GM23248 (cell line): ENCODE measurements around the gene PTRH2. TPM values are rescaled to one million over a fixed set of nuclear protein-coding genes. Genes with fewer than 3 reads are reported as not detected.

Experiments used
- DNase-seq: peaks from one replicate; pipeline ENCODE4 v3.0.0-alpha.2; 2015
- H2AFZ ChIP-seq: fragments of 200-600 bp; sonication (generic); 2 replicates; pipeline ENCODE4 v1.6.1; 2016; ENCODE audit warnings: antibody characterized with exemption
- H3F3A ChIP-seq: fragments of 200-600 bp; sonication (generic); 2 replicates; pipeline ENCODE4 v1.6.1; 2016; ENCODE audit warnings: mild to moderate bottlenecking, antibody characterized with exemption, mixed run types; ENCODE audit not compliant: insufficient read depth
- H3K27ac ChIP-seq: fragments of 200-600 bp; sonication (generic); 2 replicates; pipeline ENCODE4 v1.5.1; 2016; ENCODE audit warnings: mild to moderate bottlenecking
- H3K27me3 ChIP-seq: fragments of 200-600 bp; sonication (generic); replicated peaks from 2 replicates; pipeline ENCODE4 v1.6.1; 2016; ENCODE audit warnings: mild to moderate bottlenecking; ENCODE audit not compliant: insufficient read depth
- H3K36me3 ChIP-seq: fragments of 200-600 bp; sonication (generic); 2 replicates; pipeline ENCODE4 v1.6.1; 2016; ENCODE audit warnings: low read depth, mild to moderate bottlenecking
- H3K4me1 ChIP-seq: fragments of 200-600 bp; sonication (generic); 2 replicates; pipeline ENCODE4 v1.6.1; 2016; ENCODE audit warnings: mild to moderate bottlenecking; ENCODE audit not compliant: insufficient read depth
- H3K4me2 ChIP-seq: fragments of 200-600 bp; sonication (generic); one replicate; pipeline ENCODE4 v1.6.1; 2016; ENCODE audit warnings: mild to moderate bottlenecking; ENCODE audit not compliant: unreplicated experiment
- H3K4me3 ChIP-seq: fragments of 200-600 bp; sonication (generic); 2 replicates; pipeline ENCODE4 v1.5.1; 2016; ENCODE audit warnings: mild to moderate bottlenecking
- H3K79me2 ChIP-seq: fragments of 200-600 bp; sonication (generic); 2 replicates; pipeline ENCODE4 v1.6.1; 2016; ENCODE audit warnings: mild to moderate bottlenecking; ENCODE audit not compliant: insufficient read depth
- H3K9ac ChIP-seq: fragments of 200-600 bp; sonication (generic); 2 replicates; pipeline ENCODE4 v1.6.1; 2016; ENCODE audit warnings: mild to moderate bottlenecking
- H3K9me2 ChIP-seq: fragments of 200-600 bp; sonication (generic); 2 replicates; pipeline ENCODE4 v1.6.1; 2016; ENCODE audit warnings: mixed run types, mild to moderate bottlenecking, moderate library complexity; ENCODE audit not compliant: insufficient read depth
- H3K9me3 ChIP-seq: fragments of 200-600 bp; sonication (generic); one replicate; pipeline ENCODE4 v1.6.1; 2017; ENCODE audit warnings: low read depth
- H4K20me1 ChIP-seq: fragments of 200-600 bp; sonication (generic); 2 replicates; pipeline ENCODE4 v1.6.0; 2016; ENCODE audit not compliant: insufficient read depth
- EZH2 ChIP-seq: fragments of 200-600 bp; sonication (generic); IDR thresholded peaks from 2 replicates; pipeline ENCODE4 v1.6.1; 2018; ENCODE audit warnings: antibody characterized with exemption, mild to moderate bottlenecking; ENCODE audit not compliant: insufficient read depth, poor library complexity, severe bottlenecking
- EZH2phosphoT487 ChIP-seq: fragments of 200-600 bp; sonication (generic); IDR thresholded peaks from 2 replicates; pipeline ENCODE4 v1.6.1; 2018; ENCODE audit warnings: antibody characterized with exemption, moderate library complexity, mild to moderate bottlenecking, low read depth; ENCODE audit not compliant: insufficient read depth
- WGBS, 2 experiments: methylation state at CpG; one replicate each; pipeline ENCODE4 v1.1.6; 2015 to 2017; ENCODE audit warnings: low lambda C conversion rate in 2 of 2, low coverage in 1 of 2; ENCODE audit errors: missing lambda C conversion rate in 2 of 2; 5-methylcytosine and 5-hydroxymethylcytosine counted together
- in situ Hi-C: fragments of 300-500 bp; cut with MboI; formaldehyde crosslinking; loops from 2 replicates; pipeline ENCODE4 v1.15.0; 2020
- polyA plus RNA-seq: library from polyadenylated mRNA; unstranded; fragments of >200 nt; fragmentation: Nextera tagmentation; extraction: Ambion mirVana; gene quantifications from 2 replicates; pipeline ENCODE4 v1.2.1, GENCODE V29; 2016
- total RNA-seq: library from RNA; depleted of rRNA; stranded (reverse); fragments of >200 nt; shearing (Covaris generic); gene quantifications from 2 replicates; pipeline ENCODE4 v1.2.3, GENCODE V29; 2014; rRNA removed

Gene PTRH2
- total and polyA plus RNA-seq, 2 experiments from 2014 or later = 18.2 to 34.4 TPM

GRCh38 chr17:59652119-59652518 lies 55.1 kb downstream of the PTRH2 start:
- Histone ChIP-seq H3K9me3 (no peaks in the 10 kb centered on the region), H3K79me2 (peaks cover 87% of the 10 kb centered on the region), H3K4me2 (peak overlapping the region; percentile 33), H3K4me3 (no peak overlapping the region), H3K27ac (peak overlapping the region; percentile 61), H3K9ac (no peak overlapping the region), H3F3A (peaks cover 83% of the 10 kb centered on the region), H3K27me3 (no peaks in the 10 kb centered on the region), H2AFZ (no peak overlapping the region), H3K36me3 (peaks cover 82% of the 10 kb centered on the region), H3K4me1 (peaks cover 50% of the 10 kb centered on the region), H3K9me2 (no peaks in the 10 kb centered on the region), H4K20me1 (peaks cover 24% of the 10 kb centered on the region)
- in situ Hi-C loops = no loop called here
- 45 to 50% methylated on average over 2 of the region's 2 CpGs for WGBS, 2 experiments
- TF ChIP-seq EZH2phosphoT487 (no peak), EZH2 (no peak)
- peak; percentile 85 for DNase-seq

- H3K27ac ChIP-seq = peak overlapping the region; percentile 61
- TF ChIP-seq EZH2 = no peak
- TF ChIP-seq EZH2phosphoT487 = no peak
- in situ Hi-C loops = no loop called here
Measured at GRCh38 chr17:59651346-59651745, 55.9 kb downstream of the PTRH2 start.

GRCh38 chr17:59650642-59651041 lies 56.6 kb downstream of the PTRH2 start:
- Histone ChIP-seq H3K27me3 (no peaks in the 10 kb centered on the region), H3K79me2 (peaks cover 90% of the 10 kb centered on the region), H3K9ac (no peak overlapping the region), H3K4me2 (no peak overlapping the region), H3K9me2 (no peaks in the 10 kb centered on the region), H3K27ac (peak overlapping the region; percentile 61; the same call in 1 of the 2 replicates), H3K36me3 (peaks cover 83% of the 10 kb centered on the region), H3F3A (peaks cover 82% of the 10 kb centered on the region), H3K4me1 (peaks cover 40% of the 10 kb centered on the region), H3K4me3 (no peak overlapping the region), H4K20me1 (peaks cover 27% of the 10 kb centered on the region), H2AFZ (no peak overlapping the region), H3K9me3 (no peaks in the 10 kb centered on the region)
- in situ Hi-C loops = no loop called here
- WGBS, 2 experiments = 91 to 100% methylated on average over 1 of the region's 1 CpG
- DNase-seq = no peak
- no peak for TF ChIP-seq EZH2phosphoT487
- no peak for TF ChIP-seq EZH2

More at GRCh38 chr17:59651346-59651745, 55.9 kb downstream of the PTRH2 start:
- H3K4me3 ChIP-seq = no peak overlapping the region
- H2AFZ ChIP-seq = no peak overlapping the region
- DNase-seq = peak; percentile 40
- peaks cover 86% of the 10 kb centered on the region for H3F3A ChIP-seq
- no peak overlapping the region for H3K9ac ChIP-seq
- H3K36me3 ChIP-seq = peaks cover 86% of the 10 kb centered on the region
- peak overlapping the region; percentile 33 for H3K4me2 ChIP-seq
- peaks cover 44% of the 10 kb centered on the region for H3K4me1 ChIP-seq
- no peaks in the 10 kb centered on the region for H3K9me3 ChIP-seq
- peaks cover 90% of the 10 kb centered on the region for H3K79me2 ChIP-seq
- no peaks in the 10 kb centered on the region for H3K9me2 ChIP-seq
- H3K27me3 ChIP-seq = no peaks in the 10 kb centered on the region
- H4K20me1 ChIP-seq = peaks cover 28% of the 10 kb centered on the region

- peaks cover 90% of the 10 kb centered on the region for H3K79me2 ChIP-seq
- H3K4me2 ChIP-seq = no peak overlapping the region
- H3K27ac ChIP-seq = no peak overlapping the region
- in situ Hi-C loops = no loop called here
- H2AFZ ChIP-seq = no peak overlapping the region
- H3K9ac ChIP-seq = no peak overlapping the region
- peaks cover 19% of the 10 kb centered on the region for H4K20me1 ChIP-seq
- peaks cover 40% of the 10 kb centered on the region for H3K4me1 ChIP-seq
- H3K27me3 ChIP-seq = no peaks in the 10 kb centered on the region
- no peak overlapping the region for H3K4me3 ChIP-seq
- H3K9me2 ChIP-seq = no peaks in the 10 kb centered on the region
- H3K9me3 ChIP-seq = no peaks in the 10 kb centered on the region
- no peak for DNase-seq
- peaks cover 83% of the 10 kb centered on the region for H3K36me3 ChIP-seq
- TF ChIP-seq EZH2 = no peak
- TF ChIP-seq EZH2phosphoT487 = no peak
- peaks cover 80% of the 10 kb centered on the region for H3F3A ChIP-seq
Measured at GRCh38 chr17:59649886-59650285, 57.3 kb downstream of the PTRH2 start.

Other genes with a start within 250 kb of the PTRH2 start
- 68.5 and 76.1 TPM in 2 replicates for gene DHX40, start 141.8 kb downstream of the PTRH2 start, total RNA-seq
- 17.9 and 18.9 TPM in 2 replicates for gene DHX40, start 141.8 kb downstream of the PTRH2 start, polyA plus RNA-seq
- gene CLTC, start 87.5 kb downstream of the PTRH2 start, total RNA-seq = 343 and 439 TPM in 2 replicates
- 162 and 169 TPM in 2 replicates for gene CLTC, start 87.5 kb downstream of the PTRH2 start, polyA plus RNA-seq
- gene VMP1, start 224 bp upstream of the PTRH2 start, total RNA-seq = 214 and 216 TPM in 2 replicates
- 120 and 134 TPM in 2 replicates for gene VMP1, start 224 bp upstream of the PTRH2 start, polyA plus RNA-seq
- gene TUBD1, start 185.5 kb upstream of the PTRH2 start, total RNA-seq = 3.8 and 6.3 TPM in 2 replicates
- 4.3 TPM in 2 replicates for gene TUBD1, start 185.5 kb upstream of the PTRH2 start, polyA plus RNA-seq
- gene RPS6KB1, start 185.7 kb upstream of the PTRH2 start, total RNA-seq = 23.3 and 33.6 TPM in 2 replicates
- 28.6 and 31.4 TPM in 2 replicates for gene RPS6KB1, start 185.7 kb upstream of the PTRH2 start, polyA plus RNA-seq